SJCRH30 (cell line): ENCODE measurements around the gene PPOX. TPM values are rescaled to one million over a fixed set of nuclear protein-coding genes. Genes with fewer than 3 reads are reported as not detected.
A peak's percentile ranks its signal among the peaks of the same experiment; 100 is the strongest.

ENCODE experiments used
- DNase-seq, 2 experiments: peaks; one replicate each; pipeline ENCODE4 v3.0.0-alpha.2; 2015 to 2020
- H3K27ac ChIP-seq: fragments of 250-450 bp; sonication (Bioruptor Pico); 2 replicates; pipeline ENCODE4 v1.5.1; 2020; ENCODE audit warnings: mild to moderate bottlenecking, moderate library complexity
- H3K27me3 ChIP-seq: fragments of 250-450 bp; sonication (Bioruptor Pico); 2 replicates; pipeline ENCODE4 v1.5.1; 2020; ENCODE audit warnings: mild to moderate bottlenecking, moderate library complexity
- H3K36me3 ChIP-seq: fragments of 250-450 bp; sonication (Bioruptor Pico); 2 replicates; pipeline ENCODE4 v1.5.1; 2020; ENCODE audit warnings: mild to moderate bottlenecking, moderate library complexity
- H3K4me1 ChIP-seq: fragments of 250-450 bp; sonication (Bioruptor Pico); 2 replicates; pipeline ENCODE4 v1.5.1; 2020; ENCODE audit warnings: mild to moderate bottlenecking, moderate library complexity
- H3K4me3 ChIP-seq: fragments of 250-450 bp; sonication (Bioruptor Pico); 2 replicates; pipeline ENCODE4 v1.5.1; 2020; ENCODE audit warnings: mild to moderate bottlenecking, moderate library complexity
- H3K9me3 ChIP-seq: fragments of 250-450 bp; sonication (Bioruptor Pico); replicated peaks from 2 replicates; pipeline ENCODE4 v1.5.1; 2020; ENCODE audit warnings: mild to moderate bottlenecking, moderate library complexity
- total RNA-seq: library from RNA; depleted of rRNA; stranded (reverse); fragments of >200 nt; shearing (Covaris generic); gene quantifications from 2 replicates; pipeline ENCODE4 v1.2.3, GENCODE V29; 2014

Gene PPOX
- total RNA-seq, 1 experiment from 2014 or later = 13.5 TPM

DNA sequence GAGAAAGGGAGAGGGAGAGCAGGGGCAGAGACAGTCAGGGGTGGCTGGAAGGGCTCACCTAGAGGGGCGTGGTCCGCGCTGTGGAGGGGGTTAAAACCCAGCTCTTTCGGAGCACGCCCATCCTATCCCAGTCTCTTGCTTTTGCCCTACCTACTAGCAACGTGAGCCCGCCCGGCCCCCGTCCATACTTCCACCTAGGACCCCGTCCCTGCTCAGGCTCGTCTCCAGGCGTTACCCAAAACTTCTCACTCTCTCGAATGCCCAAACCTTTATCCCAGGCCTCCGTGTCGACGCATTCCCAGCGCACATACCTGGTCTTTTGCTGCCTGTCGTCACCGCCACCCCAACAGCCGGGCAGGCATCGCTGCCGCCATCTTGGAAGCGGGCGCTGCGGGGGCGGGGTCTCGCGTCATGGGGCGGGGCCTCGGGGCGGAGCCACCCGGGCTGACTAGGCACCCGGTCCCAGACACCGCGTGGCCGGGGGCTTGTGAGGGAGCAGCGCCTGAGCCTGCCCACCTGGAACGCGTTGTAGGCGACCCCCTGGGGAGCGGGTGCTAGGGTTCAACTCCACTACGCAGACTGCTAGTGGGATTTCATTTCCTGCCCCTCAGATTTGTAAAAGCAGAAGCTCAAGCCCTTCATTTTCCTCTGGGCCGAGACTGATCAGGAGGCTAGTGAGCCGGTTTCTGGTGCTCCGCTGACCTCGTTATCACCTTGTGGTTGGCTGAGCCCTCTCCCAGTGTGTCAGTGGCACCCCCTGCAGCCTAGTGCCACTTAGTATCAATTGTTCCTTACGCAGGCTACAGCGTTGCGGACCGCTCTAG lies 11.1 kb downstream of the PPOX start, which contains the start of gene B4GALT3:
Gene B4GALT3 (minus strand): TSS at position 396 of the 824 bp plus-strand sequence. CDS start 1,447 bp downstream, outside the sequence.
- DNase-seq = peak; percentile 84 to 88
- H3K36me3 ChIP-seq = peaks cover 16% of the 10 kb centered on the region

DNA sequence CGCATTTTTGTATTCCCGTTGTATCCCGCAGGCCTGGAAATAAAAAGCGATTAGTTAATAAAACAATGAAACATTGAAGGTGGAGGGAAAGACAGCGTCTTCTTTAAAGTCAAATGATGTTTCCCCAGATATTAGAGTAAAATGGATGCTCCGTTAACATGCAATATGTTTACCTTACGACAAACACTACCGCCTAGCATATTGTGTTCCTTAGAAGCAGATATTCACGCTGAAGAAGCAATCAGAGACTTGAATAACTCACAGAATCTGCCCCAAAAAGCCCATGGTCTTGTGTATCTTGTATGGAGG lies 11.7 kb downstream of the PPOX start:
- H3K36me3 ChIP-seq = peaks cover 10% of the 10 kb centered on the region
- peak overlapping the region; percentile 65; the same call in 1 of the 2 replicates for H3K27ac ChIP-seq

More for the DNA sequence above, 11.1 kb downstream of the PPOX start, which contains the start of gene B4GALT3:
- H3K9me3 ChIP-seq = no peaks in the 10 kb centered on the region
- H3K4me3 ChIP-seq = peak within 1 kb of the TSS; percentile 78
- H3K27ac ChIP-seq = peak within 1 kb of the TSS; percentile 65
- no peaks in the 10 kb centered on the region for H3K4me1 ChIP-seq
- no peaks in the 10 kb centered on the region for H3K27me3 ChIP-seq

GRCh38 chr1:161179698-161180097 lies 13.5 kb downstream of the PPOX start:
- peaks cover 2% of the 10 kb centered on the region for H3K4me1 ChIP-seq
- H3K27ac ChIP-seq = no peak overlapping the region
- no peak for DNase-seq
- no peak overlapping the region for H3K4me3 ChIP-seq
- H3K9me3 ChIP-seq = no peaks in the 10 kb centered on the region
- H3K36me3 ChIP-seq = no peaks in the 10 kb centered on the region
- H3K27me3 ChIP-seq = no peaks in the 10 kb centered on the region

More for the DNA sequence above, 11.7 kb downstream of the PPOX start:
- DNase-seq = no peak
- peak overlapping the region; percentile 78 for H3K4me3 ChIP-seq
- H3K27me3 ChIP-seq = no peaks in the 10 kb centered on the region
- no peaks in the 10 kb centered on the region for H3K4me1 ChIP-seq
- no peaks in the 10 kb centered on the region for H3K9me3 ChIP-seq

DNA sequence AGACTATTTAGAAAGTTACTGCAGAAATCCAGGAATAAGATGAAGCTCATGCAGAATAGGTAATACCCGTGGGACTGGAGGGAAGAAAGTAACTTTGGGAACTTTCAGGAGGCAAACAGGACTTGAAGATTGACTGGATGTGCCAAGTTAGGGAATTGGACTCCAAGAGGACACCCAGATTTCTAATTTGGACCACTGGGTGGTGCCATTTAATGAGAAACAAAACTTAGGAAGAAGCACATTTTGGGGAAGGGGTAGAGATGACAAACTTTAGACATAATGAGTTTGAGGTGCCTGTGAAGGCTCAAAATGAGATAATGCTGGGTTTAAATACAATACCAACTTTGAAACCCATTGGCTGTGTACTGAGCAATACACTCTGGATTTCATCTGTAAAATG lies 14.4 kb downstream of the PPOX start:
- peak in 1 of 2 experiments; percentile 37 for DNase-seq
- no peak overlapping the region for H3K4me3 ChIP-seq
- H3K36me3 ChIP-seq = no peaks in the 10 kb centered on the region

GRCh38 chr1:161182214-161182613 lies 16.0 kb downstream of the PPOX start:
- no peaks in the 10 kb centered on the region for H3K36me3 ChIP-seq
- H3K9me3 ChIP-seq = no peaks in the 10 kb centered on the region
- no peaks in the 10 kb centered on the region for H3K27me3 ChIP-seq
- peaks cover 14% of the 10 kb centered on the region for H3K4me1 ChIP-seq
- DNase-seq = no peak
- H3K4me3 ChIP-seq = no peak overlapping the region
- no peak overlapping the region for H3K27ac ChIP-seq

More for the DNA sequence above, 14.4 kb downstream of the PPOX start:
- Histone ChIP-seq H3K27ac (no peak overlapping the region), H3K27me3 (no peaks in the 10 kb centered on the region), H3K9me3 (no peaks in the 10 kb centered on the region), H3K4me1 (peaks cover 8% of the 10 kb centered on the region)

- peak overlapping the region; percentile 48 for H3K27ac ChIP-seq
- DNase-seq = peak; percentile 86 to 92
- H3K4me3 ChIP-seq = no peak overlapping the region
- no peaks in the 10 kb centered on the region for H3K9me3 ChIP-seq
- peaks cover 14% of the 10 kb centered on the region for H3K4me1 ChIP-seq
- H3K36me3 ChIP-seq = peaks cover 5% of the 10 kb centered on the region; the same call in 1 of the 2 replicates
- no peaks in the 10 kb centered on the region for H3K27me3 ChIP-seq
Measured at GRCh38 chr1:161185282-161185682, 19.1 kb downstream of the PPOX start.

- Histone ChIP-seq H3K4me3 (0 out of 2 replicates have a peak overlapping the region, but pooled peaks have one; percentile 8), H3K27ac (peak overlapping the region; percentile 48), H3K9me3 (no peaks in the 10 kb centered on the region), H3K4me1 (peaks cover 14% of the 10 kb centered on the region), H3K36me3 (peaks cover 6% of the 10 kb centered on the region; the same call in 1 of the 2 replicates), H3K27me3 (no peaks in the 10 kb centered on the region)
- no peak for DNase-seq
Measured at GRCh38 chr1:161185732-161186311, 19.6 kb downstream of the PPOX start.

DNA sequence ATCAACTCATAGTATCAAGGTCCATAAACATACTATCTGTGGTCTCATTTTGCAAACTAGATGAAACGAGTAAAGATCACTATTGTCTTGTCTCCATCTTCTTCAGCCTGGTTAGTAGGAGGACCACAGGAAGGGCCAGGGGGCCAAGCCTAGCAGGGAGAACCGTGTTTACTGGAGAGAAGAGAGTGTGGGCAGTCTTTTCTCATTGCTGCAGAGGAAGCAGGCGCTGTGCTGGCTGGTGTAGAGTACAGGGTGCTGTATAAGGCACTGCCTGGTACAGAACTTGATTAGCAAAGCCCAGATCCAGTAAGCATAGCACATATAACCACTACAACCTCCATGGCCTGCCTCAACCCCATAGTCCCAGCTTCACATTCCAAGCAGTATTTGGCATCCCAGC lies 21.1 kb downstream of the PPOX start:
- H3K4me3 ChIP-seq = no peak overlapping the region
- no peak for DNase-seq
- H3K27ac ChIP-seq = no peak overlapping the region
- H3K4me1 ChIP-seq = peaks cover 14% of the 10 kb centered on the region
- H3K27me3 ChIP-seq = no peaks in the 10 kb centered on the region
- no peaks in the 10 kb centered on the region for H3K9me3 ChIP-seq
- H3K36me3 ChIP-seq = peaks cover 21% of the 10 kb centered on the region

GRCh38 chr1:161188381-161188780 lies 22.2 kb downstream of the PPOX start:
- peaks cover 14% of the 10 kb centered on the region for H3K4me1 ChIP-seq
- no peak overlapping the region for H3K27ac ChIP-seq
- no peaks in the 10 kb centered on the region for H3K9me3 ChIP-seq
- no peaks in the 10 kb centered on the region for H3K27me3 ChIP-seq
- no peak for DNase-seq
- no peak overlapping the region for H3K4me3 ChIP-seq
- H3K36me3 ChIP-seq = peaks cover 32% of the 10 kb centered on the region

DNA sequence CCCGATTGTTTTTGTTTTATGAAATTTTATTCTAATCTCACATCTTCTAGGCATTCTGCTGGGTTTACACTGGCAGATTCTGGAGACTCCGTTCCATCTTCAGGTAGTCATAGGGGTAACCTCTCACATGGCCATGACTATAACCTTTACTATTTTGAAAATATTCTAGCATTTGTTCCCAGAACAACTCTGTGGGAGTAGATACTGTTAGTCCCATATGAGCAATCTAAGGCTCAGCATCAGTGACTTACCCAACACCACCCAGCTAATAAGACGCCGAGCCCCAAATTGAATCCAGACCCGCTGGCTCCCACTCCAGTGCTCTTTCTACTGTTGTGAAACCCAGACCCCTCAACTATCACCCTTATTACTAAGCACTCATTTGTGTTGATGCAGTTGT lies 22.8 kb downstream of the PPOX start:
- DNase-seq = no peak
- Histone ChIP-seq H3K27ac (no peak overlapping the region), H3K36me3 (peaks cover 33% of the 10 kb centered on the region), H3K4me1 (peaks cover 14% of the 10 kb centered on the region), H3K4me3 (no peak overlapping the region), H3K27me3 (no peaks in the 10 kb centered on the region), H3K9me3 (no peaks in the 10 kb centered on the region)

DNA sequence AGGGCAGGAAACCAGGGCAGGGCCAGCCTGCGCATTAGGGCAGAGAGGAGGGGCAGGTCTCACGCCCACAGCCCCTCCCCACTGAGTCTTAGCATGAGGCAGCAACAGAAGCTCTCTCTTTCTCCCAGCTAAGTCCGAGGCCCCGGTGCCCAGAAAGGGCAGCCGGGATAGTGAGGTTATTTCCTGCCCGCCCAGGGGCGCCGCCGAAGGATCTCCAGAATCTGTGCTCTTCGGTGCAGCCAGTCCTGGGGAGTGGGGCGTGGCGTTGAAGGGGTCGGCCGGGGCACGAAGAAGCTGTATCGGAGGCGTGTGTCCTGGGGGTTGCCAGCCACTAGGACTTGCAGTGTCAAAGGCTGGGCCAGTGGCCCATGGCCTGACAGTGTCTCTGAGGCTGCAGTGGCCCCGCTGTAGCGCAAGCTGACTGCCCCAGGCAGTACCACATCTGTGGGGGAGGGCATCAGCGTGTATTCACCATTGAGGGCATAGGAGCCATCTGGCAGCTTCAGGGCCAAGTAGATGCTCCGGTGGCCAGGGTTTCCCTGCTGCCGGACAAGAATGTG lies 24.8 kb downstream of the PPOX start:
- Histone ChIP-seq H3K27ac (no peak overlapping the region), H3K9me3 (no peaks in the 10 kb centered on the region), H3K4me3 (no peak overlapping the region), H3K4me1 (peaks cover 2% of the 10 kb centered on the region), H3K27me3 (no peaks in the 10 kb centered on the region), H3K36me3 (peaks cover 41% of the 10 kb centered on the region)
- no peak for DNase-seq

DNA sequence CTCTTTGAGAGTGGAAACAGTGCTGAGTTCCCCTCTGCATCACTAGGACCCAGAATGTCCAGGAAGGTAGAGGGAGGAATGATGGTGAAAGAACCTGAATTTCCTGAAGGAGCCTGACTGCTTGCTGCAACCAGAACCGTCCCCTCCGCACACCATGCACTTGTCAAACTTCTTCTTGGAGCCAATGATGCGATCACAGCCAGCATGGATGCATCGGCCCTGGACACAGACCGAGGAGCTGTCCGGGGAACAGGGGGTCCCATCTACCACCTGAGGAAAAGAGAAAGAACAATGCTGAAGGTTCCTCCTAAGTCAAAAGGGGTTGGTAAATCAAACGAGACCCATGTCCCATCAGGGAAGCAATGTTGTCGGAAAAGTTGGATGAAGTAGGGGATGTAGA lies 25.7 kb downstream of the PPOX start:
- no peak for DNase-seq
- Histone ChIP-seq H3K4me3 (no peak overlapping the region), H3K9me3 (no peaks in the 10 kb centered on the region), H3K36me3 (peaks cover 41% of the 10 kb centered on the region), H3K4me1 (peaks cover 5% of the 10 kb centered on the region; the same call in 1 of the 2 replicates), H3K27ac (no peak overlapping the region), H3K27me3 (no peaks in the 10 kb centered on the region)

GRCh38 chr1:161192476-161193465 lies 26.5 kb downstream of the PPOX start:
- DNase-seq = peak; percentile 52 to 80
- H3K27ac ChIP-seq = no peak overlapping the region
- H3K36me3 ChIP-seq = peaks cover 41% of the 10 kb centered on the region
- peaks cover 5% of the 10 kb centered on the region; the same call in 1 of the 2 replicates for H3K4me1 ChIP-seq
- H3K27me3 ChIP-seq = no peaks in the 10 kb centered on the region
- no peaks in the 10 kb centered on the region for H3K9me3 ChIP-seq
- no peak overlapping the region for H3K4me3 ChIP-seq

DNA sequence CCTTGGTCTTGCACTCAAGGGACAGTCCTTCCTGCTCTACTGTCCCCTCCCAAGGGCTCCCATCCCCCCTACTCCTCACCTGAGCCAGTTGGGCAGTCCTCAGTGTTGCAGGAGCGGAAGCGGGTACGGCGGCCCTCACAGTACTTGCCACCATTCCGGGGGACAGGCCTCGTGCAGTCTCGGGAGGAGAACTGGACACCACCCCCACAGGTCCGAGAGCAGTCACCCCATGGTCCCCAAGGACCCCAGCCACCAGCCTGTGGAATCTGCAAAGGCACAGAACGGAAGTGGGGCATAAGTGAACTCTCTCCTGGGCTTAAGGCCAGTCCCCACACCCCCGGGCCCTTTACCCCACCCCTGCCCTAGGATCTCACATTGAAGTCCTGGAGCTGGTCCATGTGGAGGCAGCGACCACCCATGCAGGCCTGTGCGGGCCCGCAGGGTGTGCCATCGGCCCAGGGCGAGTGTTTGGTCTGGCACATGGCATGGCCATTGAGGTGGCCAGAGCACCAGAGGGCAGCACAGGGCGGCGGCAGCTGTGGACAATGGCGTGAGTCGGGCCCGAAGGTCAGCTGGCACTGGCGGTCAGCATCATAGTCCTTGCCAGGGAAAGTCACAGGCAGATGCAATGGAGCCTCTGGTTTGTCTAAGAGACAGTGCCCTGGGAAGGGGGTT lies 27.5 kb downstream of the PPOX start:
- Histone ChIP-seq H3K27ac (no peak overlapping the region), H3K36me3 (peaks cover 41% of the 10 kb centered on the region), H3K4me3 (no peak overlapping the region), H3K9me3 (no peaks in the 10 kb centered on the region), H3K4me1 (peaks cover 5% of the 10 kb centered on the region; the same call in 1 of the 2 replicates), H3K27me3 (no peaks in the 10 kb centered on the region)
- DNase-seq = no peak
